GM18505 (cell line): ENCODE data around the gene RP9.
"Not testable (repeated sequence)": the region's sequence is repeated elsewhere in the genome, so short reads cannot be mapped to it uniquely, and the experiment has no call there.

Experiments
- ATAC-seq: cut with Tn5 transposase; IDR thresholded peaks from one replicate; pipeline ENCODE4 v1.9.1; 2021; ENCODE audit not compliant: unreplicated experiment
- POLR2A ChIP-seq: IDR thresholded peaks from 4 replicates; pipeline ENCODE4 v1.6.1; 2011; ENCODE audit warnings: borderline replicate concordance; ENCODE audit not compliant: insufficient read depth, insufficient read length; ENCODE audit errors: extremely low read depth

Gene RP9

GRCh38 chr7:33128631-33128989 is 19.4 kb upstream of the RP9 start:
- no peak for TF ChIP-seq POLR2A
- no peak for ATAC-seq

GRCh38 chr7:33127085-33127484 is 17.9 kb upstream of the RP9 start:
- no peak for ATAC-seq

GRCh38 chr7:33118383-33118782 is 9.2 kb upstream of the RP9 start:
- ATAC-seq = no peak
- TF ChIP-seq POLR2A = no peak

More at GRCh38 chr7:33127085-33127484, 17.9 kb upstream of the RP9 start:
- TF ChIP-seq POLR2A = no peak

- ATAC-seq = no peak
- TF ChIP-seq POLR2A = no peak
These were observed 5.8 kb upstream of the RP9 start for GRCh38 chr7:33114976-33115375.

- TF ChIP-seq POLR2A = no peak
- no peak for ATAC-seq
These were observed 2.4 kb upstream of the RP9 start for GRCh38 chr7:33111614-33112013.

GRCh38 chr7:33109758-33110238 is 594 bp upstream of the RP9 start:
- ATAC-seq = no peak
- TF ChIP-seq POLR2A = no peak

- peak; percentile 3 for ATAC-seq
- no peak for TF ChIP-seq POLR2A
These were observed 625 bp downstream of the RP9 start for GRCh38 chr7:33108554-33109004.

GRCh38 chr7:33107136-33108066 is 1.8 kb downstream of the RP9 start:
- no peak for ATAC-seq
- TF ChIP-seq POLR2A = no peak

GRCh38 chr7:33101906-33102305 is 7.3 kb downstream of the RP9 start:
- ATAC-seq = no peak
- TF ChIP-seq POLR2A = no peak

GRCh38 chr7:33100770-33101169 is 8.4 kb downstream of the RP9 start:
- TF ChIP-seq POLR2A = no peak
- no peak for ATAC-seq

- no peak for ATAC-seq
- no peak for TF ChIP-seq POLR2A
These were observed 9.9 kb downstream of the RP9 start for GRCh38 chr7:33099154-33099940.

- ATAC-seq = not testable (repeated sequence)
These were observed 14.4 kb downstream of the RP9 start for GRCh38 chr7:33094745-33095275.

GRCh38 chr7:33093266-33093665 is 15.9 kb downstream of the RP9 start:
- no peak for TF ChIP-seq POLR2A
- ATAC-seq = no peak
